ENCODE measurements around the gene ZCCHC13.

- TF ChIP-seq CTCF (IDR thresholded peaks at IDR 0.05): no peak
- TF ChIP-seq POLR2A (IDR thresholded peaks at IDR 0.05): no peak
These were observed 31.8 kb upstream of the ZCCHC13 start for GRCh38 chrX:74272230-74272629.
